ENCODE results near the gene CYP21A2.

CYP21A2 gene

DNA sequence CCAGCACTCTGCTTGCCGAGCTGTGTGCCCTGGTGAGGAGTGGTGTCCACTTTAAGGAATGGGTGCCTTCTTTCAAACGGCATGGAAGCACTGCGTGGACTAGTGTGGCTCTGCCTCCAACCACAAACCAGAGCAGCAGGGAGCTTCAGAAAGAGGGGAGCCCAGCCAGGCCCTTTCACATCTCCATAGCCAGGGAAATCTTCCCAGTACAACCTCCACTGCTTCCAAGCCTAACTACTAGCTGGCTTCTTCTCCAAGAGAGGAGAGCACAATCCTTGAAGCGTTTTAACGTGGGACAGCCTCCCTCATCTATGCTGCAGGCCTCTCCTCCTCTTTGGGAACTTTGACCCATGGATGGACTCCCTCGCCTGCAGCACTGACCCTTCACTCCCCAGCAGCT, 44.3 kb downstream of the CYP21A2 start:
- Mint-ChIP-seq H3K27me3 (ENCODE audit: low read depth) (peaks cover 27% of the 10 kb centered on the region), H3K4me1 (peaks cover 50% of the 10 kb centered on the region), H3K4me3 (no peak overlapping the region), H3K9me3 (no peaks in the 10 kb centered on the region), H3K27ac (peak overlapping the region; percentile 42 to 79 (median 62)), H3K36me3 (ENCODE audit: low read depth) (no peaks in the 10 kb centered on the region)
- TF ChIP-seq, protein P1, sequence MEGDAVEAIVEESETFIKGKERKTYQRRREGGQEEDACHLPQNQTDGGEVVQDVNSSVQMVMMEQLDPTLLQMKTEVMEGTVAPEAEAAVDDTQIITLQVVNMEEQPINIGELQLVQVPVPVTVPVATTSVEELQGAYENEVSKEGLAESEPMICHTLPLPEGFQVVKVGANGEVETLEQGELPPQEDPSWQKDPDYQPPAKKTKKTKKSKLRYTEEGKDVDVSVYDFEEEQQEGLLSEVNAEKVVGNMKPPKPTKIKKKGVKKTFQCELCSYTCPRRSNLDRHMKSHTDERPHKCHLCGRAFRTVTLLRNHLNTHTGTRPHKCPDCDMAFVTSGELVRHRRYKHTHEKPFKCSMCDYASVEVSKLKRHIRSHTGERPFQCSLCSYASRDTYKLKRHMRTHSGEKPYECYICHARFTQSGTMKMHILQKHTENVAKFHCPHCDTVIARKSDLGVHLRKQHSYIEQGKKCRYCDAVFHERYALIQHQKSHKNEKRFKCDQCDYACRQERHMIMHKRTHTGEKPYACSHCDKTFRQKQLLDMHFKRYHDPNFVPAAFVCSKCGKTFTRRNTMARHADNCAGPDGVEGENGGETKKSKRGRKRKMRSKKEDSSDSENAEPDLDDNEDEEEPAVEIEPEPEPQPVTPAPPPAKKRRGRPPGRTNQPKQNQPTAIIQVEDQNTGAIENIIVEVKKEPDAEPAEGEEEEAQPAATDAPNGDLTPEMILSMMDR (IDR thresholded peaks at IDR 0.05; ENCODE audit: unreplicated experiment in 3 of 3) = no peak

DNA sequence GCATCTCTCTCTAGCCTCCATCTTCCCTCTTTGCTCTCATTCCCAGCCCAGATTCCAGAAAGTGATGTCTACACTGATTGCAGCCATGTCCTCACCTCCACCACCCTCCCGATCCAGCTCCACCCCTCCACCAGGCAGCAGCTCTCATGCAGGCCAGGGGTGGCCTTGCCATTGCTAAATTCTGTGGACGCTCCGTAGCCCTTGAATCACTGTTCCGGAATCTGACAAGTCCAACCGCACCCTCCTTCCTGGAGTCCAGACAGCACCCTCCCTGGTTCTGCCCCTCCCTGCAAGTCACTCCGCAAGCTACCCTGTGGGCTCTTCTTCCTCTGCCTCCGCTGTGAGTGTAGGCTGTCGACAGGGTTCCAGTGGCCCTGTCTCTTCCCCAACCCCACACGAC, 44.7 kb downstream of the CYP21A2 start:
- TF ChIP-seq, protein P1 (IDR thresholded peaks at IDR 0.05; ENCODE audit: unreplicated experiment in 3 of 3) = no peak
- no peak overlapping the region for H3K4me3 Mint-ChIP-seq
- H3K9me3 Mint-ChIP-seq = no peaks in the 10 kb centered on the region
- peaks cover 24% of the 10 kb centered on the region for H3K27me3 Mint-ChIP-seq (ENCODE audit: low read depth)
- peaks cover 49% of the 10 kb centered on the region for H3K4me1 Mint-ChIP-seq
- H3K27ac Mint-ChIP-seq = peak overlapping the region in 2 of 3 experiments; percentile 42 to 79
- no peaks in the 10 kb centered on the region for H3K36me3 Mint-ChIP-seq (ENCODE audit: low read depth)

DNA sequence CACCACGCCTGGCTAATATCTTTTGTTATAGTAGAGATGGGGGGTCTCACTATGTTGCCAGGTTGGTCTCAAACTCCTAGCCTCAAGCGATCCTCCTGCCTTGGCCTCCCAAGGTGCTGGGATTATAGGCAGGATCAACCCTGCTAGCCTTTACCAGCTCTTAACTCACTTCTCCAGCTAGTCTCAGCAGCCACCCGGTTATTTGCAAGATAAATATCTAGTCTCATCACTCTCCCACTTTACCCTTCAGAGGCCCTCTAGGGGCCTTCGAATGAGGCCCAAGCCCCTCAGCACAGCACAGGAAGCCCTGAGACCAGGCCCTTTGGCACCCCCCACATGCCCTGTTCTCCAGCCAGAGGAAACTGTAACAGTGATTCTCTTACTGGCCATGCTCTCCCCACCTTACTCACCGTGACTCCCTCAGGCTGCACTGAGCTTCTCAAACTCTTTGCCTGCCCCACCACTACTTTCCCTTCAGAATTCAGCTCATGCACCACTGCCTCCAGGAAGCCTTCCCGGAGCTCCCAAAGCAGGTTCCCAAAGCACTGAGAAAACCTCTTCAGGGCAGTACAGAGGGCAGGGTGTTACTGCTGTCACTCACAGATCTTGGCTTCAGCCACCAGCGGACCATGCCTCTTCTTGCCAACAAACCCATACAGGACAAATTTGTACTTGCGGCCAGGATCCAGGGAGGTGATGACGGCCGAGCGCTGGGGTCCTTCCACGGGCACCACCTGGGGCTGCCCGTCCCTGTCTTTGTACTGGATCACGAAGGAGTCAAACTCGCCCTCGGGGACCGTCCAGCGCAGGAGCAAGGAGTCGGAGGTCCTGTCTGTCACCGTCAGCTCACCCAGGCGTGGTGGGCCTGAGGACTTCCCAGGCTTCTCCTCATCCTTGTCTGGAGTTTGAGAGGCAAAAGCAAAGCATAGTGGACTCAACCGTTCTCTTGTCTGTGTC, 45.9 kb downstream of the CYP21A2 start:
- peak overlapping the region in 2 of 3 experiments; percentile 54 to 79 for H3K27ac Mint-ChIP-seq

DNA sequence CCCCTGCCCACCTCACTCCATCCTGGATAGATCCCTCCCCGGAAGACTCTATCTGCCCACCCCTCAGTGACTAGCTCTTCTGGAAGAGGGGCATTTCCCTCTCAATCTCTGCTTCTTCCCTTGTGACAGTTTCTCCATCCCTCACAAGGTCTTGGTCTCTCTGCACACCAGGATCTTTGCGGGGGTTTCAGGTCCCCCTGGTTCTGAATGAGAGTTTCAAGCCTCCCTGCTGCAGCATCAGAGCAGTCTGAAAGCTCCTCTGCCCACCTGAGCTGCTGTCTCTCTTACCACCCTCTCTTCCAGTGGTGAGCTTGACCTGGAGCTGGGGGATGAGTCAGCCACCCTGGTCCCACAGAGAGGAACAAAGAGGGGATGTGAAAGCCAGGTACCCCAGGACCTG, 46.6 kb downstream of the CYP21A2 start:
- Mint-ChIP-seq H3K27me3 (ENCODE audit: low read depth) (peaks cover 28% of the 10 kb centered on the region), H3K4me3 (no peak overlapping the region), H3K36me3 (ENCODE audit: low read depth) (no peaks in the 10 kb centered on the region)

More for the DNA sequence above, 45.9 kb downstream of the CYP21A2 start:
- H3K27me3 Mint-ChIP-seq (ENCODE audit: low read depth) = peaks cover 28% of the 10 kb centered on the region
- no peaks in the 10 kb centered on the region for H3K9me3 Mint-ChIP-seq
- no peak overlapping the region for H3K4me3 Mint-ChIP-seq
- TF ChIP-seq, protein P1 (IDR thresholded peaks at IDR 0.05; ENCODE audit: unreplicated experiment in 3 of 3) = no peak
- no peaks in the 10 kb centered on the region for H3K36me3 Mint-ChIP-seq (ENCODE audit: low read depth)
- H3K4me1 Mint-ChIP-seq = peaks cover 49% of the 10 kb centered on the region

DNA sequence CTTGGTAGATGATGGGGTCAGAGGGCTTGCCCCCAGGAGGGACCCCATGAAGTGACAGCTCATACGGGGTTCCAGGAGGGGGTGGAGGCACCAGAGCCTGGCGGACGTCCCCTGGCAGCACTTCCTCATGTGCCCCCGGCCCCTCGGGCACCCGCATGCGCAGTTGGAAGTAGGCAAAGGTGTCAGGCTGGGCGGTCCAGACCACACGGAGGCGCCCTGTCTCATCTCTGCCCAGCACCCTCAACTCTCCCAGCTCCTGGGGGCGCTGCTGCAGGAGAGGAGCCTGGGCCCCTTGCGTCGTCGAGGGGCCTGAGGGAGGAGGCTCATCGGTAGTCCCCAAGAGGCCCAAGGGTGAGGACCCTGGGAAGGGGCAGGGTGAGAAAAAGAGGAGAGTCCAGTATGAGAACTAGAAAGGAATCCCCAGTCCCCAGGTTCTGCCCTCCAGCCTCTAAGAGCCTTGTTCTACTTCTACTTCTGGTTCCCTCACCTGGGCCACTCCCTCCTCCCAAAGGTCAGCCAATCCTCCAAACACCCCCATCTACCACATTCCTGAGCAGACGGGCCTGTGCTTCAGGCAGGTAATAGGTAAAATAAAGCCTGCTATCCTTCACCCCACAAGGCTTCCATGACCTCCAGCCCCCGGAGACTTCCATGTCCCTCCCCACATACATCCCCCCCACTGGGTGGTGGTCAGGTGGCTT, 47.7 kb downstream of the CYP21A2 start:
- Mint-ChIP-seq H3K36me3 (ENCODE audit: low read depth) (no peaks in the 10 kb centered on the region), H3K27me3 (ENCODE audit: low read depth) (peaks cover 33% of the 10 kb centered on the region), H3K4me3 (no peak overlapping the region), H3K4me1 (peaks cover 37% of the 10 kb centered on the region), H3K27ac (peak overlapping the region in 2 of 3 experiments; percentile 37 to 70), H3K9me3 (no peaks in the 10 kb centered on the region)
- TF ChIP-seq, protein P1 (IDR thresholded peaks at IDR 0.05; ENCODE audit: unreplicated experiment in 3 of 3) = no peak

More for the DNA sequence above, 46.6 kb downstream of the CYP21A2 start:
- TF ChIP-seq, protein P1 (IDR thresholded peaks at IDR 0.05; ENCODE audit: unreplicated experiment in 3 of 3) = no peak
- no peaks in the 10 kb centered on the region for H3K9me3 Mint-ChIP-seq
- peak overlapping the region in 2 of 3 experiments; percentile 40 to 79 for H3K27ac Mint-ChIP-seq
- peaks cover 42% of the 10 kb centered on the region for H3K4me1 Mint-ChIP-seq

Measured in nephron (organoid).